K562 (cell line): ENCODE data around the gene ANAPC4. TPM values are rescaled to one million over a fixed set of nuclear protein-coding genes. Genes with fewer than 3 reads are reported as not detected.
A peak's percentile ranks its signal among the peaks of the same experiment; 100 is the strongest.

Experiments
- ESRRB ChIP-seq: fragments of 250-450 bp; sonication (Bioruptor Pico); IDR thresholded peaks from 2 replicates; pipeline ENCODE4 v1.5.0; 2020; ENCODE audit warnings: mild to moderate bottlenecking, moderate library complexity, borderline replicate concordance
- NFIX ChIP-seq: fragments of 250-450 bp; sonication (Bioruptor Pico); IDR thresholded peaks from 2 replicates; pipeline ENCODE4 v1.4.0; 2020; ENCODE audit warnings: low read depth, mild to moderate bottlenecking, moderate library complexity
- ZNF707 ChIP-seq: fragments of 250-450 bp; sonication (Bioruptor Pico); conservative IDR thresholded peaks from 2 replicates; pipeline ENCODE4 v1.8.0; 2022; ENCODE audit warnings: inconsistent platforms, mild to moderate bottlenecking, moderate library complexity
- polyA plus RNA-seq, 8 experiments: library from polyadenylated mRNA; depleted of rRNA in 4 of 8; stranded (reverse) in 5 of 8; unstranded in 3 of 8; fragments of >200 nt; fragmentation: Nextera tagmentation in 2 of 8; fragmentation: Illumina TruSeq in 1 of 8; extraction: Ambion mirVana in 2 of 8; extraction: Trizol in 1 of 8; gene quantifications; 2 replicates each; pipeline versions ENCODE4 v1.2.1 to v1.2.3, GENCODE V29; 2011 to 2014; ENCODE audit warnings: inconsistent platforms in 1 of 8, missing spikeins in 1 of 8
- total RNA-seq, 7 experiments: library from RNA; depleted of rRNA in 6 of 7; stranded (reverse); fragments of >200 nt in 6 of 7; fragmentation: Illumina TruSeq in 2 of 7; extraction: Trizol in 2 of 7; gene quantifications; 2 replicates each; pipeline versions ENCODE4 v1.2.1 to v1.2.3, GENCODE V29; 2011 to 2021; ENCODE audit warnings: low replicate concordance in 1 of 7
- TF ChIP-seq, protein P1 (sequence below), 2 experiments: fragments of 450-650 bp; formaldehyde crosslinking in 1 of 2; IDR thresholded peaks; 2 replicates each; pipeline versions ENCODE4 v1.4.0 to v1.6.1; 2014 to 2020; ENCODE audit warnings: mild to moderate bottlenecking in 2 of 2, borderline replicate concordance in 1 of 2, low read depth in 1 of 2

Gene ANAPC4
- total and polyA plus RNA-seq, 9 of the 15 experiments (the other 6 are each of a cell fraction or from before 2014, with no cell fraction given) = 23.9 to 47.0 (median 31.9) TPM

GRCh38 chr4:25441519-25442117 is 64.6 kb downstream of the ANAPC4 start (continued):
- TF ChIP-seq, protein P1, sequence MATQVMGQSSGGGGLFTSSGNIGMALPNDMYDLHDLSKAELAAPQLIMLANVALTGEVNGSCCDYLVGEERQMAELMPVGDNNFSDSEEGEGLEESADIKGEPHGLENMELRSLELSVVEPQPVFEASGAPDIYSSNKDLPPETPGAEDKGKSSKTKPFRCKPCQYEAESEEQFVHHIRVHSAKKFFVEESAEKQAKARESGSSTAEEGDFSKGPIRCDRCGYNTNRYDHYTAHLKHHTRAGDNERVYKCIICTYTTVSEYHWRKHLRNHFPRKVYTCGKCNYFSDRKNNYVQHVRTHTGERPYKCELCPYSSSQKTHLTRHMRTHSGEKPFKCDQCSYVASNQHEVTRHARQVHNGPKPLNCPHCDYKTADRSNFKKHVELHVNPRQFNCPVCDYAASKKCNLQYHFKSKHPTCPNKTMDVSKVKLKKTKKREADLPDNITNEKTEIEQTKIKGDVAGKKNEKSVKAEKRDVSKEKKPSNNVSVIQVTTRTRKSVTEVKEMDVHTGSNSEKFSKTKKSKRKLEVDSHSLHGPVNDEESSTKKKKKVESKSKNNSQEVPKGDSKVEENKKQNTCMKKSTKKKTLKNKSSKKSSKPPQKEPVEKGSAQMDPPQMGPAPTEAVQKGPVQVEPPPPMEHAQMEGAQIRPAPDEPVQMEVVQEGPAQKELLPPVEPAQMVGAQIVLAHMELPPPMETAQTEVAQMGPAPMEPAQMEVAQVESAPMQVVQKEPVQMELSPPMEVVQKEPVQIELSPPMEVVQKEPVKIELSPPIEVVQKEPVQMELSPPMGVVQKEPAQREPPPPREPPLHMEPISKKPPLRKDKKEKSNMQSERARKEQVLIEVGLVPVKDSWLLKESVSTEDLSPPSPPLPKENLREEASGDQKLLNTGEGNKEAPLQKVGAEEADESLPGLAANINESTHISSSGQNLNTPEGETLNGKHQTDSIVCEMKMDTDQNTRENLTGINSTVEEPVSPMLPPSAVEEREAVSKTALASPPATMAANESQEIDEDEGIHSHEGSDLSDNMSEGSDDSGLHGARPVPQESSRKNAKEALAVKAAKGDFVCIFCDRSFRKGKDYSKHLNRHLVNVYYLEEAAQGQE (IDR thresholded peaks at IDR 0.05; ENCODE audit: borderline replicate concordance) = peak; percentile 50; the same call in 1 of the 2 replicates
- TF ChIP-seq, protein P1 (CRISPR knock-in tag; IDR thresholded peaks at IDR 0.05; ENCODE audit: low read depth) = no peak
- no peak for TF ChIP-seq NFIX (CRISPR knock-in tag)
- TF ChIP-seq ZNF707 (CRISPR knock-in tag) = no peak
- no peak for TF ChIP-seq ESRRB (CRISPR knock-in tag)
